ENCODE results near the gene PIGU. TPM values are rescaled to one million over a fixed set of nuclear protein-coding genes. Genes with fewer than 3 reads are reported as not detected.

PIGU gene
- total RNA-seq, 2 experiments from 2014 or later, result 16.6 to 27.9 TPM

DNA sequence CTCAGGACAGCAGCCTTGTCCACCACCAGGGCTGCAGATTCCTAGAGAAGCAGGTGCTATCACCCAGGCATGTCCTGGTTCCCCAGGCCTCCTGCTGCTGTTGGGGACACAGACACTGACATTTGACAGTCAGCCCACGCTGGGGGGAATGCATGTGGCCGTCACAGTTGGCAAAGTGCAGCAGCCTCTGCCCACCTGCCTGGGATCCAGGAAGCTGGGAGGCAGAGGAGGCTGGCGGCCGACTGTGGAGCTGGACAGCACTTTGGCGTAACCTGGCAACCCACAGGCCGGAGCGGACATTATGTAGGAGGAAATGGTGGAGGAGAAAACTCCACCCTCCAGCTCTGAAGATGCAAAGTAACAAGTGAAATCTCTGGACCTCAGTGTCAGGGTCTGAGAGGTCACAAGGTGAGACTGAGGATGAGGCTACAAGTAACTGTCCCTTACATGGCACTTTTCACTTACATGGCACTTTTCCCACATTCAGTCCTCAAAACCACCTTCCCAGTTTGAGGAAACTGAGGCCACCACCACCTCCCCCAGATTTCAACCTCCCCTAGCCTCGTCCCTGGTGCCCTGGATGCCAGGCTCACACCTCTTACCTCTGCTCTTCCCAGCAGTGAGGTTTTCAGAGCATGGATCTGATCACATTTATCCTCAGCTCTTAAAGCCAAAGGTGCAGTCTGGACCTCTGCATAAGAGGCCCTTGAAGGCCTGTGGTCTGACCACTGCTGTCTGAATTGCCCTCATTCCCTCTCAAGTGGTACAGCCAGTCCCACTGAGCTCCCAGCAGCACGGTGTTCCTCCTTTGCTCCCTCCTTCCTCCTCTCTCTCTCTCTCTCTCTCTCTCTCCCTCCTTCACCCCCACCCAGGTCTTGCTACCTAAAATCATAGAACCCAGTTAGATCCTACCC lies 109.7 kb downstream of the PIGU start:
- no peak overlapping the region for H3K4me2 ChIP-seq (ENCODE audit: low read length)
- no peaks in the 10 kb centered on the region for H4K20me1 ChIP-seq (ENCODE audit: insufficient read depth, low read length)
- H3K9me2 ChIP-seq (ENCODE audit: insufficient read depth, low read length), result no peaks in the 10 kb centered on the region
- H3K4me3 ChIP-seq (ENCODE audit: low read depth, low read length, poor library complexity, severe bottlenecking), result no peak overlapping the region
- H2AFZ ChIP-seq (ENCODE audit: low read length), result no peak overlapping the region
- no peaks in the 10 kb centered on the region for H3K9me3 ChIP-seq (ENCODE audit: low read length)
- ChIA-PET CTCF (ENCODE audit: unreplicated experiment) (no interaction called here), POLR2A (no interaction called here)
- BruUV-seq (replicated peaks), result no TSS peak
- intact Hi-C loops (cut with micrococcal nuclease; ENCODE audit: unreplicated experiment), result no loop called here
- peaks cover 6% of the 10 kb centered on the region for H3K4me1 ChIP-seq (ENCODE audit: insufficient read depth, low read length, poor library complexity, severe bottlenecking)
- H3K79me2 ChIP-seq (ENCODE audit: insufficient read depth, low read depth, low read length), result no peaks in the 10 kb centered on the region
- DNase-seq (ENCODE audit: low spot score), result no peak
- no peak overlapping the region for H3K27ac ChIP-seq (ENCODE audit: low read depth, low read length, poor library complexity, severe bottlenecking)
- TF ChIP-seq, protein P1, sequence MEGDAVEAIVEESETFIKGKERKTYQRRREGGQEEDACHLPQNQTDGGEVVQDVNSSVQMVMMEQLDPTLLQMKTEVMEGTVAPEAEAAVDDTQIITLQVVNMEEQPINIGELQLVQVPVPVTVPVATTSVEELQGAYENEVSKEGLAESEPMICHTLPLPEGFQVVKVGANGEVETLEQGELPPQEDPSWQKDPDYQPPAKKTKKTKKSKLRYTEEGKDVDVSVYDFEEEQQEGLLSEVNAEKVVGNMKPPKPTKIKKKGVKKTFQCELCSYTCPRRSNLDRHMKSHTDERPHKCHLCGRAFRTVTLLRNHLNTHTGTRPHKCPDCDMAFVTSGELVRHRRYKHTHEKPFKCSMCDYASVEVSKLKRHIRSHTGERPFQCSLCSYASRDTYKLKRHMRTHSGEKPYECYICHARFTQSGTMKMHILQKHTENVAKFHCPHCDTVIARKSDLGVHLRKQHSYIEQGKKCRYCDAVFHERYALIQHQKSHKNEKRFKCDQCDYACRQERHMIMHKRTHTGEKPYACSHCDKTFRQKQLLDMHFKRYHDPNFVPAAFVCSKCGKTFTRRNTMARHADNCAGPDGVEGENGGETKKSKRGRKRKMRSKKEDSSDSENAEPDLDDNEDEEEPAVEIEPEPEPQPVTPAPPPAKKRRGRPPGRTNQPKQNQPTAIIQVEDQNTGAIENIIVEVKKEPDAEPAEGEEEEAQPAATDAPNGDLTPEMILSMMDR (conservative IDR thresholded peaks at IDR 0.05; ENCODE audit: low read length), result no peak
- no peak for TF ChIP-seq EZH2phosphoT487 (IDR thresholded peaks at IDR 0.05; ENCODE audit: borderline replicate concordance, low read depth, low read length)
- peaks cover 4% of the 10 kb centered on the region; the same call in 1 of the 2 replicates for H3K36me3 ChIP-seq (ENCODE audit: insufficient read depth, low read length)

DNA sequence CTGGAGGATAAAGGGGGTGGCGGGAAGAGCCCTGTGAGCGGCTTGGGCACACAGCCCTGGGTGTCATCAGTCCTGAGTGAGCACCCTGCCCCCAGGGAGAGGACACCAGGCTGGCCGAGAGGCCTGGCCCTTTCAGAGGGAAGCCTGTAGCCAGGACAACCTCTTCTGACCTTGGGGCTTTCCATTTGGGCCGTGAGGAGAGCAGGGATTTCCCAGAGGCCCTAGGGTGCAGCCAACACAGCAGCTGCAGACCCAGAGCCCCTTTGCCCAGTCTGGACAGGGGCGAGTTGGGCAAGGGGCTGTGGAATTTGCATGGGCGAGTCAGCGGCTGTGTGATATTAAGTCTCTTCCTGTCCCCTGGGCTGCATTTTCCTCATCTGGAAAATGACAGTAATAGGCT lies 112.1 kb downstream of the PIGU start:
- BruUV-seq (replicated peaks), result no TSS peak
- no peak overlapping the region for H2AFZ ChIP-seq (ENCODE audit: low read length)
- H3K9me2 ChIP-seq (ENCODE audit: insufficient read depth, low read length), result no peaks in the 10 kb centered on the region
- no peak for DNase-seq (ENCODE audit: low spot score)
- H3K79me2 ChIP-seq (ENCODE audit: insufficient read depth, low read depth, low read length), result no peaks in the 10 kb centered on the region
- H4K20me1 ChIP-seq (ENCODE audit: insufficient read depth, low read length), result no peaks in the 10 kb centered on the region
- no peaks in the 10 kb centered on the region for H3K36me3 ChIP-seq (ENCODE audit: insufficient read depth, low read length)
- no peaks in the 10 kb centered on the region for H3K9me3 ChIP-seq (ENCODE audit: low read length)
- intact Hi-C loops (cut with micrococcal nuclease; ENCODE audit: unreplicated experiment), result no loop called here
- ChIA-PET CTCF (ENCODE audit: unreplicated experiment) (no interaction called here), POLR2A (no interaction called here)
- no peaks in the 10 kb centered on the region for H3K4me1 ChIP-seq (ENCODE audit: insufficient read depth, low read length, poor library complexity, severe bottlenecking)
- no peak overlapping the region for H3K4me3 ChIP-seq (ENCODE audit: low read depth, low read length, poor library complexity, severe bottlenecking)
- H3K27ac ChIP-seq (ENCODE audit: low read depth, low read length, poor library complexity, severe bottlenecking), result no peak overlapping the region
- TF ChIP-seq, protein P1 (conservative IDR thresholded peaks at IDR 0.05; ENCODE audit: low read length), result no peak
- TF ChIP-seq EZH2phosphoT487 (IDR thresholded peaks at IDR 0.05; ENCODE audit: borderline replicate concordance, low read depth, low read length), result no peak
- H3K4me2 ChIP-seq (ENCODE audit: low read length), result no peak overlapping the region

DNA sequence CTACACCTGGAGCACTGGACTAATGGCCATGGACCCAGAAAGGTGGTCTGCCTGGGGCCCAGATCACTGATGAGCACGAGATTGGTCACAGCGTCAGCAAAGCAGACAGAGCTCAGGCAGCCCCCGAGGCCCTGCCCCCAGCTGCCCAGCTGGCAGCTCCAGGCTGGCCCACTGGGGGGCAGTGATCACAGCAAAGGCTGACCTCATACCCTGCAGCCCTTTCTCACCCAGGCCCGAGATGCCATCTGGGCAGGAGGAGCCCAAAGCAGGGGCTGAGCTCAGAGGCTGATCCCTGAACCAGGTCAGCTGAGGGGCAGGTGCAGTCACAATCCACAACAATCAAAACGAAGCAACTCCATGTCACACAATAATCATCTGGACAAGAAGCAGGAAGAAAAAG lies 114.3 kb downstream of the PIGU start:
- CTCF ChIA-PET (ENCODE audit: unreplicated experiment), result interaction anchor here (0.5 kb wide), 1 partner anchor 141 kb away, joined by 5 read pairs; no protein-coding TSS in a partner anchor
- DNase-seq (ENCODE audit: low spot score), result peak; percentile 23
- intact Hi-C loops (cut with micrococcal nuclease; ENCODE audit: unreplicated experiment), result no loop called here
- POLR2A ChIA-PET, result no interaction called here
- Histone ChIP-seq H3K4me3 (ENCODE audit: low read depth, low read length, poor library complexity, severe bottlenecking) (no peak overlapping the region), H3K79me2 (ENCODE audit: insufficient read depth, low read depth, low read length) (no peaks in the 10 kb centered on the region), H3K4me2 (ENCODE audit: low read length) (no peak overlapping the region), H3K27ac (ENCODE audit: low read depth, low read length, poor library complexity, severe bottlenecking) (no peak overlapping the region), H3K36me3 (ENCODE audit: insufficient read depth, low read length) (no peaks in the 10 kb centered on the region; the same call in 1 of the 2 replicates), H3K9me3 (ENCODE audit: low read length) (no peaks in the 10 kb centered on the region), H3K4me1 (ENCODE audit: insufficient read depth, low read length, poor library complexity, severe bottlenecking) (no peaks in the 10 kb centered on the region), H3K9me2 (ENCODE audit: insufficient read depth, low read length) (no peaks in the 10 kb centered on the region), H2AFZ (ENCODE audit: low read length) (no peak overlapping the region), H4K20me1 (ENCODE audit: insufficient read depth, low read length) (no peaks in the 10 kb centered on the region)
- no TSS peak for BruUV-seq (replicated peaks)
- TF ChIP-seq EZH2phosphoT487 (IDR thresholded peaks at IDR 0.05; ENCODE audit: borderline replicate concordance, low read depth, low read length), result no peak
- TF ChIP-seq, protein P1 (conservative IDR thresholded peaks at IDR 0.05; ENCODE audit: low read length), result peak; percentile 61

Data from OCI-LY7 (cell line).